HEK293 (cell line): ENCODE results near the gene CADPS2.

Experiments
- PATZ1 ChIP-seq: fragments of 450-650 bp; formaldehyde crosslinking; IDR thresholded peaks from 2 replicates; pipeline ENCODE4 v1.5.1; 2016; ENCODE audit warnings: missing biosample characterization, missing genetic modification characterization
- REST ChIP-seq: fragments of 450-650 bp; formaldehyde crosslinking; IDR thresholded peaks from 2 replicates; pipeline ENCODE4 v1.5.1; 2016; ENCODE audit warnings: missing biosample characterization, missing genetic modification characterization
- YY1 ChIP-seq: fragments of 450-650 bp; formaldehyde crosslinking; IDR thresholded peaks from 2 replicates; pipeline ENCODE4 v1.5.1; 2018; ENCODE audit warnings: missing biosample characterization, missing genetic modification characterization
- ZNF114 ChIP-seq: fragments of 450-650 bp; formaldehyde crosslinking; IDR thresholded peaks from 2 replicates; pipeline ENCODE4 v1.5.0; 2017; ENCODE audit warnings: missing biosample characterization, missing genetic modification characterization
- ZNF211 ChIP-seq: fragments of 450-650 bp; formaldehyde crosslinking; IDR thresholded peaks from 2 replicates; pipeline ENCODE4 v1.5.1; 2016; ENCODE audit warnings: low read depth, missing biosample characterization, missing genetic modification characterization
- ZNF274 ChIP-seq, 2 experiments: fragments of 200-500 bp in 1 of 2; fragments of 450-650 bp in 1 of 2; sonication (Bioruptor generic) in 1 of 2; formaldehyde crosslinking in 1 of 2; IDR thresholded peaks; 2 replicates each; pipeline versions ENCODE4 v1.5.1 to v1.6.1; 2014 to 2016; ENCODE audit warnings: borderline replicate concordance in 1 of 2, inconsistent platforms in 1 of 2, low read length in 1 of 2, missing biosample characterization in 1 of 2, missing genetic modification characterization in 1 of 2
- ZNF560 ChIP-seq: fragments of 450-650 bp; formaldehyde crosslinking; IDR thresholded peaks from 2 replicates; pipeline ENCODE4 v1.5.1; 2017; ENCODE audit warnings: missing biosample characterization, missing genetic modification characterization, borderline replicate concordance
- ZNF610 ChIP-seq: fragments of 450-650 bp; formaldehyde crosslinking; IDR thresholded peaks from 2 replicates; pipeline ENCODE4 v1.5.1; 2016; ENCODE audit warnings: missing biosample characterization, missing genetic modification characterization, borderline replicate concordance
- TF ChIP-seq, protein P1 (sequence below): fragments of 450-650 bp; formaldehyde crosslinking; IDR thresholded peaks from 2 replicates; pipeline ENCODE4 v1.5.1; 2016; ENCODE audit warnings: missing biosample characterization, missing genetic modification characterization

DNA sequence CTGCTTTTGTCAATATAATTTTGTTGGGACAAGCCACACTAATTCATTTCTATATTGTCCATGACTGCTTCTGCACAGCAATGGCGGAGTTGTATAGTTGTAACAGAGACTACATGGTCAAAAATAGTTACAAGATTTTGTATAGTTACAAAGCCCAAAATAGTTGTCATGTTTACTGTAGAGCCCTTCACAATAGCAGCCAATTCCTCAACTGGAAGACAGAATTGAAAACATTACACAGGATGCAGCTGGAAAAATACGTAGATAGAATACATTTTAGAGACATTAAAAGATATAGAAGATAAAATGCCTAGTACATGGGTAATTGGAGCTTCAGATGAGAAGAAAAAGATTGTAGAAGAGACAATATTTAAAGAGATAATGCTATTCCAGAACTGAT is 425.3 kb downstream of the CADPS2 start:
- TF ChIP-seq ZNF610, result no peak
- TF ChIP-seq, protein P1, sequence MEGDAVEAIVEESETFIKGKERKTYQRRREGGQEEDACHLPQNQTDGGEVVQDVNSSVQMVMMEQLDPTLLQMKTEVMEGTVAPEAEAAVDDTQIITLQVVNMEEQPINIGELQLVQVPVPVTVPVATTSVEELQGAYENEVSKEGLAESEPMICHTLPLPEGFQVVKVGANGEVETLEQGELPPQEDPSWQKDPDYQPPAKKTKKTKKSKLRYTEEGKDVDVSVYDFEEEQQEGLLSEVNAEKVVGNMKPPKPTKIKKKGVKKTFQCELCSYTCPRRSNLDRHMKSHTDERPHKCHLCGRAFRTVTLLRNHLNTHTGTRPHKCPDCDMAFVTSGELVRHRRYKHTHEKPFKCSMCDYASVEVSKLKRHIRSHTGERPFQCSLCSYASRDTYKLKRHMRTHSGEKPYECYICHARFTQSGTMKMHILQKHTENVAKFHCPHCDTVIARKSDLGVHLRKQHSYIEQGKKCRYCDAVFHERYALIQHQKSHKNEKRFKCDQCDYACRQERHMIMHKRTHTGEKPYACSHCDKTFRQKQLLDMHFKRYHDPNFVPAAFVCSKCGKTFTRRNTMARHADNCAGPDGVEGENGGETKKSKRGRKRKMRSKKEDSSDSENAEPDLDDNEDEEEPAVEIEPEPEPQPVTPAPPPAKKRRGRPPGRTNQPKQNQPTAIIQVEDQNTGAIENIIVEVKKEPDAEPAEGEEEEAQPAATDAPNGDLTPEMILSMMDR (tag by site-specific recombination), result no peak
- TF ChIP-seq YY1 (tag by site-specific recombination), result no peak
- TF ChIP-seq PATZ1, result no peak
- no peak for TF ChIP-seq ZNF114
- no peak for TF ChIP-seq ZNF560 (tag by site-specific recombination)
- TF ChIP-seq ZNF211 (tag by site-specific recombination), result no peak
- no peak for TF ChIP-seq ZNF274 (IDR thresholded peaks at IDR 0.05; ENCODE audit: low read length)
- no peak for TF ChIP-seq ZNF274 (tag by site-specific recombination; IDR thresholded peaks at IDR 0.05; ENCODE audit: borderline replicate concordance)
- TF ChIP-seq REST (tag by site-specific recombination), result no peak
